WTC11 (cell line): ENCODE measurements around the gene OIT3. TPM values are rescaled to one million over a fixed set of nuclear protein-coding genes. Genes with fewer than 3 reads are reported as not detected.

Source experiments
- ATAC-seq: fragments of 200-7000 bp; cut with Tn5 transposase; 2 replicates; pipeline ENCODE4 v1.10.0; 2021; ENCODE audit warnings: mild to moderate bottlenecking, moderate library complexity
- CTCF ChIA-PET: fragments of 300-600 bp; sonication (Branson Sonifier 250); formaldehyde crosslinking; loops from one replicate; lab custom pipeline; 2021; ENCODE audit warnings: antibody characterized with exemption; lab: Charles Lee
- POLR2A ChIA-PET: fragments of 350-600 bp; sonication (Branson Sonifier 250); formaldehyde crosslinking; loops from one replicate; lab custom pipeline; 2021; ENCODE audit warnings: antibody characterized with exemption; lab: Charles Lee
- DNase-seq: peaks from one replicate; pipeline ENCODE4 v3.0.0; 2021; ENCODE audit warnings: low spot score
- H3K27ac Mint-ChIP-seq: 2 replicates; pipeline ENCODE4 v1.8.0; 2021; ENCODE audit warnings: mixed read lengths
- H3K27me3 Mint-ChIP-seq: 2 replicates; pipeline ENCODE4 v1.8.0; 2021; ENCODE audit warnings: low read depth, mild to moderate bottlenecking, moderate library complexity, mixed read lengths
- H3K36me3 Mint-ChIP-seq: 2 replicates; pipeline ENCODE4 v1.8.0; 2021; ENCODE audit warnings: mixed read lengths
- H3K4me1 Mint-ChIP-seq: 2 replicates; pipeline ENCODE4 v1.8.0; 2022; ENCODE audit warnings: mixed read lengths
- H3K4me3 Mint-ChIP-seq: 2 replicates; pipeline ENCODE4 v1.8.0; 2021; ENCODE audit warnings: mild to moderate bottlenecking, moderate library complexity, mixed read lengths
- H3K9me3 Mint-ChIP-seq: 2 replicates; pipeline ENCODE4 v1.8.0; 2021; ENCODE audit warnings: mixed read lengths
- ATF2 ChIP-seq: sonication (generic); formaldehyde crosslinking; IDR thresholded peaks from 2 replicates; pipeline ENCODE4 v1.8.1; 2022; ENCODE audit warnings: low read depth, missing genetic modification reagents, borderline replicate concordance
- ATF6 ChIP-seq: sonication (generic); formaldehyde crosslinking; IDR thresholded peaks from 2 replicates; pipeline ENCODE4 v1.8.1; 2023; ENCODE audit warnings: mild to moderate bottlenecking, missing genetic modification reagents
- CBFB ChIP-seq: sonication (generic); formaldehyde crosslinking; IDR thresholded peaks from 2 replicates; pipeline ENCODE4 v1.8.1; 2022; ENCODE audit warnings: mild to moderate bottlenecking, low read depth, missing genetic modification reagents
- E2F5 ChIP-seq: sonication (generic); formaldehyde crosslinking; IDR thresholded peaks from 2 replicates; pipeline ENCODE4 v1.8.1; 2022; ENCODE audit warnings: mild to moderate bottlenecking, moderate library complexity, missing genetic modification reagents
- ETV6 ChIP-seq: sonication (generic); formaldehyde crosslinking; IDR thresholded peaks from 2 replicates; pipeline ENCODE4 v1.8.1; 2022; ENCODE audit warnings: mild to moderate bottlenecking, missing genetic modification reagents
- FOXJ3 ChIP-seq: sonication (generic); formaldehyde crosslinking; IDR thresholded peaks from 2 replicates; pipeline ENCODE4 v1.9.0; 2021; ENCODE audit warnings: missing genetic modification reagents, mild to moderate bottlenecking, borderline replicate concordance
- FOXP4 ChIP-seq: sonication (generic); formaldehyde crosslinking; IDR thresholded peaks from 2 replicates; pipeline ENCODE4 v1.8.0; 2022; ENCODE audit warnings: mild to moderate bottlenecking, missing genetic modification reagents
- GRHL2 ChIP-seq: fragments of 250-450 bp; sonication (Bioruptor Pico); IDR thresholded peaks from 2 replicates; pipeline ENCODE4 v1.8.0; 2022; ENCODE audit warnings: mild to moderate bottlenecking, moderate library complexity; ENCODE audit not compliant: insufficient replicate concordance, severe bottlenecking
- GTF2I ChIP-seq: fragments of 250-450 bp; sonication (Bioruptor Pico); conservative IDR thresholded peaks from 2 replicates; pipeline ENCODE4 v1.4.0; 2021; ENCODE audit warnings: mild to moderate bottlenecking
- NFE2L1 ChIP-seq: sonication (generic); formaldehyde crosslinking; IDR thresholded peaks from 2 replicates; pipeline ENCODE4 v1.8.1; 2023; ENCODE audit warnings: missing genetic modification reagents
- PRRX2 ChIP-seq: fragments of 250-450 bp; sonication (Bioruptor Pico); IDR thresholded peaks from 2 replicates; pipeline ENCODE4 v1.8.0; 2021; ENCODE audit warnings: mild to moderate bottlenecking
- SMAD4 ChIP-seq: sonication (generic); formaldehyde crosslinking; IDR thresholded peaks from 2 replicates; pipeline ENCODE4 v1.8.0; 2022; ENCODE audit warnings: mild to moderate bottlenecking, missing genetic modification reagents
- ZMAT4 ChIP-seq: fragments of 250-450 bp; sonication (Bioruptor Pico); IDR thresholded peaks from 2 replicates; pipeline ENCODE4 v1.9.0; 2021; ENCODE audit warnings: mild to moderate bottlenecking
- ZNF121 ChIP-seq: sonication (generic); formaldehyde crosslinking; IDR thresholded peaks from 2 replicates; pipeline ENCODE4 v1.8.0; 2023; ENCODE audit warnings: missing genetic modification reagents
- ZNF317 ChIP-seq: sonication (generic); formaldehyde crosslinking; IDR thresholded peaks from 2 replicates; pipeline ENCODE4 v1.8.1; 2023; ENCODE audit warnings: low read depth, mild to moderate bottlenecking, moderate library complexity, missing genetic modification reagents, borderline replicate concordance
- ZNF396 ChIP-seq: fragments of 250-450 bp; sonication (Bioruptor Pico); IDR thresholded peaks from 2 replicates; pipeline ENCODE4 v1.8.0; 2021; ENCODE audit warnings: mild to moderate bottlenecking, moderate library complexity, borderline replicate concordance
- ZNF425 ChIP-seq: fragments of 250-450 bp; sonication (Bioruptor Pico); conservative IDR thresholded peaks from 2 replicates; pipeline ENCODE4 v1.9.0; 2021; ENCODE audit warnings: mild to moderate bottlenecking
- total RNA-seq: library from RNA; stranded (reverse); gene quantifications from 3 replicates; pipeline ENCODE4 v1.2.3, GENCODE V29; 2021

OIT3 gene
- total RNA-seq, 1 experiment from 2014 or later, result not detected

- POLR2A ChIA-PET, result no interaction called here
- Mint-ChIP-seq H3K9me3 (peaks cover 44% of the 10 kb centered on the region), H3K4me3 (no peak overlapping the region), H3K4me1 (peaks cover 8% of the 10 kb centered on the region), H3K27ac (no peak overlapping the region), H3K36me3 (peaks cover 63% of the 10 kb centered on the region), H3K27me3 (no peaks in the 10 kb centered on the region)
- CTCF ChIA-PET, result no interaction called here
- DNase-seq (no peak), ATAC-seq (no peak)
- no peak for TF ChIP-seq SMAD4 (CRISPR knock-in tag)
- TF ChIP-seq ZNF317 (CRISPR knock-in tag), result peak; percentile 81; the same call in 1 of the 2 replicates
Measured at GRCh38 chr10:72879245-72879644, 14.3 kb upstream of the OIT3 start.

- peaks cover 67% of the 10 kb centered on the region for H3K36me3 Mint-ChIP-seq
- CTCF ChIA-PET, result interaction anchor here (0.7 kb wide), 1 partner anchor 21 kb away, joined by 3 read pairs; no protein-coding TSS in a partner anchor
Measured at GRCh38 chr10:72881291-72881690, 12.2 kb upstream of the OIT3 start.

GRCh38 chr10:72883861-72884260 lies 9.7 kb upstream of the OIT3 start:
- ATAC-seq (no peak), DNase-seq (no peak)
- peaks cover 44% of the 10 kb centered on the region for H3K9me3 Mint-ChIP-seq
- H3K27me3 Mint-ChIP-seq, result no peaks in the 10 kb centered on the region
- CTCF ChIA-PET, result no interaction called here
- peaks cover 65% of the 10 kb centered on the region for H3K36me3 Mint-ChIP-seq
- POLR2A ChIA-PET, result no interaction called here
- H3K27ac Mint-ChIP-seq, result peak overlapping the region; percentile 43; the same call in 1 of the 2 replicates
- H3K4me1 Mint-ChIP-seq, result peaks cover 47% of the 10 kb centered on the region
- no peak overlapping the region for H3K4me3 Mint-ChIP-seq
- TF ChIP-seq ZNF396 (CRISPR knock-in tag) (no peak), E2F5 (CRISPR knock-in tag) (no peak), ETV6 (CRISPR knock-in tag) (no peak), ATF2 (CRISPR knock-in tag) (no peak), GRHL2 (no peak), ZNF121 (no peak), FOXP4 (no peak), PRRX2 (no peak), FOXJ3 (no peak), ZNF425 (no peak)

More at GRCh38 chr10:72881291-72881690, 12.2 kb upstream of the OIT3 start:
- TF ChIP-seq GTF2I (CRISPR knock-in tag) (no peak), NFE2L1 (no peak), ZMAT4 (CRISPR knock-in tag) (no peak), ATF6 (no peak), CBFB (CRISPR knock-in tag) (no peak), ETV6 (CRISPR knock-in tag) (no peak)
- Mint-ChIP-seq H3K9me3 (peaks cover 44% of the 10 kb centered on the region), H3K27me3 (no peaks in the 10 kb centered on the region), H3K27ac (no peak overlapping the region), H3K4me1 (peaks cover 24% of the 10 kb centered on the region), H3K4me3 (no peak overlapping the region)
- DNase-seq, result no peak
- ATAC-seq, result no peak
- POLR2A ChIA-PET, result no interaction called here
